ENCODE measurements around the gene LBR.

The LBR gene

DNA sequence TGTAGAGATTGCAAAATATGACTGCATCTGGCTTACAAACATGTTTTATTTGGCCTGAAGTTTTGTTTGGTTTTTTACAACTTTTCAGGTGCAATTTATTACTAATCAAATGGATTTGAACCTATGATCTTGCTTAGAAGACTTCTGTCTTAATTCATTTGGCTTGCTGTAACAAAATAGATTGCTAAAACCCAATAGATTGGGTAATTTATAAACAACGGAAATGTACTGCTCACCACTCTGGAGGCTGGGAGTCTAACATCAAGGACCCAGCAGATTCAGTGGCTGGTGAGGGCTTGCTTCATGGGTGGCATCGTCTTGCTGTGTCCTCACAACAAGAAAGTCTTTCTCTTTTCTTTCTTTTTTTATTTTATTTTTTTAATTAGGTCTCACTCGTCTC lies 72.9 kb downstream of the LBR start:
- no peak for ATAC-seq
- no peaks in the 10 kb centered on the region for H3K9me3 Mint-ChIP-seq
- no peak overlapping the region for H3K27ac Mint-ChIP-seq

More for the DNA sequence above, 72.9 kb downstream of the LBR start:
- H3K4me3 Mint-ChIP-seq: no peak overlapping the region
- peaks cover 8% of the 10 kb centered on the region for H3K27me3 Mint-ChIP-seq
- no peak for DNase-seq
- no peaks in the 10 kb centered on the region for H3K4me1 Mint-ChIP-seq
